ENCODE data around the gene CDKN1C. TPM values are rescaled to one million over a fixed set of nuclear protein-coding genes. Genes with fewer than 3 reads are reported as not detected.
"Not testable (repeated sequence)": the region's sequence is repeated elsewhere in the genome, so short reads cannot be mapped to it uniquely, and the experiment has no call there.

CDKN1C gene
- total RNA-seq, 1 donor from 2014 or later: 34.8 TPM

- Histone ChIP-seq H3K4me3 (ENCODE audit: low read depth, low read length) (no peak overlapping the region), H3K27me3 (ENCODE audit: control insufficient read depth, insufficient read depth, low read length) (peaks cover 6% of the 10 kb centered on the region), H3K36me3 (ENCODE audit: control insufficient read depth, insufficient read depth, low read length) (no peaks in the 10 kb centered on the region)
- no peak for DNase-seq (ENCODE audit: low read depth)
- TF ChIP-seq CTCF (IDR thresholded peaks at IDR 0.05; ENCODE audit: insufficient read depth, low read length, poor library complexity, severe bottlenecking): no peak
Observed at GRCh38 chr11:2909133-2909902, 23.7 kb upstream of the CDKN1C start.

GRCh38 chr11:2908130-2908529 is 22.6 kb upstream of the CDKN1C start:
- peaks cover 6% of the 10 kb centered on the region for H3K27me3 ChIP-seq (ENCODE audit: control insufficient read depth, insufficient read depth, low read length)
- H3K4me3 ChIP-seq (ENCODE audit: low read depth, low read length): no peak overlapping the region
- TF ChIP-seq CTCF (IDR thresholded peaks at IDR 0.05; ENCODE audit: insufficient read depth, low read length, poor library complexity, severe bottlenecking): no peak
- H3K36me3 ChIP-seq (ENCODE audit: control insufficient read depth, insufficient read depth, low read length): no peaks in the 10 kb centered on the region
- no peak for DNase-seq (ENCODE audit: low read depth)

GRCh38 chr11:2905299-2905698 is 19.7 kb upstream of the CDKN1C start:
- H3K27me3 ChIP-seq (ENCODE audit: control insufficient read depth, insufficient read depth, low read length); DNase-seq (ENCODE audit: low read depth); H3K36me3 ChIP-seq (ENCODE audit: control insufficient read depth, insufficient read depth, low read length); H3K4me3 ChIP-seq (ENCODE audit: low read depth, low read length): not testable (repeated sequence)

GRCh38 chr11:2904153-2905052 is 18.8 kb upstream of the CDKN1C start:
- Histone ChIP-seq H3K36me3 (ENCODE audit: control insufficient read depth, insufficient read depth, low read length) (no peaks in the 10 kb centered on the region), H3K27me3 (ENCODE audit: control insufficient read depth, insufficient read depth, low read length) (peaks cover 3% of the 10 kb centered on the region), H3K4me3 (ENCODE audit: low read depth, low read length) (no peak overlapping the region)
- TF ChIP-seq CTCF (IDR thresholded peaks at IDR 0.05; ENCODE audit: insufficient read depth, low read length, poor library complexity, severe bottlenecking): no peak
- no peak for DNase-seq (ENCODE audit: low read depth)

- Histone ChIP-seq H3K36me3 (ENCODE audit: control insufficient read depth, insufficient read depth, low read length) (no peaks in the 10 kb centered on the region), H3K27me3 (ENCODE audit: control insufficient read depth, insufficient read depth, low read length) (no peaks in the 10 kb centered on the region), H3K4me3 (ENCODE audit: low read depth, low read length) (no peak overlapping the region)
- no peak for DNase-seq (ENCODE audit: low read depth)
- no peak for TF ChIP-seq CTCF (IDR thresholded peaks at IDR 0.05; ENCODE audit: insufficient read depth, low read length, poor library complexity, severe bottlenecking)
Observed at GRCh38 chr11:2903672-2904011, 18.1 kb upstream of the CDKN1C start.

Data from kidney epithelial cell (primary cell).